Brain microvascular endothelial cell (primary cell): ENCODE data around the gene PTPRO.

Experiments
- DNase-seq: peaks from one replicate; pipeline ENCODE4 v3.0.0-alpha.2; 2020
- H3K27ac ChIP-seq: fragments of 250-450 bp; sonication (Bioruptor Pico); 2 replicates; pipeline ENCODE4 v1.5.1; 2020; ENCODE audit warnings: mild to moderate bottlenecking, moderate library complexity
- H3K27me3 ChIP-seq: fragments of 250-450 bp; sonication (Bioruptor Pico); replicated peaks from 2 replicates; pipeline ENCODE4 v1.5.1; 2020; ENCODE audit warnings: mild to moderate bottlenecking
- H3K36me3 ChIP-seq: fragments of 250-450 bp; sonication (Bioruptor Pico); replicated peaks from 2 replicates; pipeline ENCODE4 v1.5.1; 2020; ENCODE audit warnings: mild to moderate bottlenecking
- H3K4me3 ChIP-seq: 2 replicates; pipeline ENCODE4 v1.5.1; 2011; ENCODE audit warnings: low read depth, mild to moderate bottlenecking, control low read depth, low read length, moderate library complexity
- CTCF ChIP-seq: IDR thresholded peaks from 2 replicates; pipeline ENCODE4 v1.5.1; 2011; ENCODE audit warnings: low read depth, mild to moderate bottlenecking, moderate library complexity, low read length, control low read depth, inconsistent platforms; ENCODE audit errors: missing control alignments
- in situ Hi-C: cut with HindIII; loops from 2 replicates; pipeline ENCODE4 v1.10.0; 2017; ENCODE audit warnings: low sequenced_read_pairs, low pct_ligation_motif_present

Gene PTPRO

GRCh38 chr12:15534322-15534721 lies 212.0 kb downstream of the PTPRO start:
- no peak for TF ChIP-seq CTCF
- H3K4me3 ChIP-seq, result no peak overlapping the region
- H3K27me3 ChIP-seq, result no peaks in the 10 kb centered on the region
- in situ Hi-C loops, result no loop called here
- DNase-seq, result no peak
- H3K36me3 ChIP-seq, result no peaks in the 10 kb centered on the region
- H3K27ac ChIP-seq, result no peak overlapping the region

- no peak for DNase-seq
- no peak overlapping the region for H3K4me3 ChIP-seq
- no peaks in the 10 kb centered on the region for H3K36me3 ChIP-seq
- no peak overlapping the region for H3K27ac ChIP-seq
- in situ Hi-C loops, result no loop called here
- no peaks in the 10 kb centered on the region for H3K27me3 ChIP-seq
- no peak for TF ChIP-seq CTCF
Observed at GRCh38 chr12:15534874-15535273, 212.6 kb downstream of the PTPRO start.

- H3K36me3 ChIP-seq, result no peaks in the 10 kb centered on the region
- H3K27ac ChIP-seq, result no peak overlapping the region
- DNase-seq, result no peak
- TF ChIP-seq CTCF, result no peak
- H3K27me3 ChIP-seq, result no peaks in the 10 kb centered on the region
- in situ Hi-C loops, result no loop called here
- no peak overlapping the region for H3K4me3 ChIP-seq
Observed at GRCh38 chr12:15535352-15535781, 213.1 kb downstream of the PTPRO start.

GRCh38 chr12:15536446-15536845 lies 214.1 kb downstream of the PTPRO start:
- no peak overlapping the region for H3K27ac ChIP-seq
- H3K4me3 ChIP-seq, result no peak overlapping the region
- in situ Hi-C loops, result no loop called here
- DNase-seq, result no peak
- no peak for TF ChIP-seq CTCF
- no peaks in the 10 kb centered on the region for H3K27me3 ChIP-seq
- H3K36me3 ChIP-seq, result no peaks in the 10 kb centered on the region

- in situ Hi-C loops, result no loop called here
- no peak for TF ChIP-seq CTCF
- no peak for DNase-seq
- H3K36me3 ChIP-seq, result no peaks in the 10 kb centered on the region
- no peaks in the 10 kb centered on the region for H3K27me3 ChIP-seq
- H3K4me3 ChIP-seq, result no peak overlapping the region
- no peak overlapping the region for H3K27ac ChIP-seq
Observed at GRCh38 chr12:15538881-15539280, 216.6 kb downstream of the PTPRO start.

GRCh38 chr12:15540005-15540404 lies 217.7 kb downstream of the PTPRO start:
- H3K27me3 ChIP-seq, result no peaks in the 10 kb centered on the region
- no peak for DNase-seq
- no peak overlapping the region for H3K27ac ChIP-seq
- no peak overlapping the region for H3K4me3 ChIP-seq
- no peak for TF ChIP-seq CTCF
- no peaks in the 10 kb centered on the region for H3K36me3 ChIP-seq
- in situ Hi-C loops, result no loop called here
